ENCODE measurements around the gene CD80.

The CD80 gene

GRCh38 chr3:119542168-119542767, 17.1 kb downstream of the CD80 start:
- DNase-seq, result no peak

DNA sequence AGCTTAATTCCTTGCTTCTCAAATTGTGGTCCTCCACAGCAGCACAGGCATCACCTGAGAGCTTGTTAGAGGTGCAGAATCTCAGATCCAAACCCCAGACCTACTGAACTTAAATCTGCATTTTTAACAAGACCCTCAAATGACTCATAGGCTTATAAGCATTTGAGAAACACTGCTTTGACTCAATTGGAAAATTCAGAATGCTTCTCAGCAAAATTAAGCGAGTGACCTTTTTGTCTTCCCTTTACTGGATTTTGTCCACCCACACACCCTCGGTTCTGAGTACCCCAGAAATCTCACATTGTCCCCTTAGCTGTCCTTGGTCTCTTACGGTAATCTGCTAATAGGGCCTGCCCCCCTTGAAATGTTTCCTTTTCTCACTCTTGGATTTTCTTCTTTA, 17.9 kb downstream of the CD80 start:
- no peak for DNase-seq

DNA sequence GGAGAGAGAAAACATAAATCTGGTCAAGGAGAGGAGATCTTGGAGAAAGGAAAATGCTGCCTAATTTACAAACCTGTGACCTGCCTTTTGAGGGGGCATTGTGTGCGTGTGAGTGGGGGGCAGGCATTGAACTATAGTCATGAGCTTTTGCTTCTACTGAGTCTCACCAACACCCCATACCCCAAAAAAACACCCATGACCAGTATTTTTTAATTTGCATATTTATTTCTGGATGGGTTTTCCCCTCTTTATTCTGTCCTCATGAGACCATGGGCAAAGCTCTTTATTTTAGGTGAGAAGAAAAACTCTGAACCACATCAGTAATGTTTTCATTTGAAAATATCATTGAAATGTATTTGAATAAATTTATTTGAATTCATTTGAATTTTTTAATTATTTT, 20.6 kb downstream of the CD80 start:
- no peak for DNase-seq

- DNase-seq, result no peak
Measured at GRCh38 chr3:119536757-119537156, 22.7 kb downstream of the CD80 start.

- no peak for DNase-seq
Measured at GRCh38 chr3:119534296-119534695, 25.1 kb downstream of the CD80 start.

- no peak for DNase-seq
Measured at GRCh38 chr3:119531151-119531550, 28.3 kb downstream of the CD80 start.

DNA sequence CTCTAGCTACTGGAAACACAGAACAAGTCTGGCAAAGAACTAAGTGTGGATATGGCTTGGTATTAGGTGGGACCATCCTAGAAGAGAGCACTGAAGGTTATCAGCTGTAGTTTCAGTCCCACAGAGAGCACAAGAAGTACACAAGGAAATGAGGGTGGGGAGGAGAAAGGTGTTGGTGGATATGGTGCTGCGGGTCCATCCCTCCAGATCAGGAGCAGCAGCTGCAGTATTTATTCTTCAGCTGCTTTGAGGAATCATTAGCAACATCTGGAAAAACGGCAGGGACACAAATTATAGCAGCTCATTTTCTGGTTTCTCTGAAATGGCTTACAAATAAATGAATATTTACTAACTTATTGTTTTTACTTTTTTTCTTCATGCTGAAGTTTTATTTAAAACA, 29.0 kb downstream of the CD80 start:
- no peak for DNase-seq

GRCh38 chr3:119529883-119530282, 29.5 kb downstream of the CD80 start:
- DNase-seq, result no peak

DNA sequence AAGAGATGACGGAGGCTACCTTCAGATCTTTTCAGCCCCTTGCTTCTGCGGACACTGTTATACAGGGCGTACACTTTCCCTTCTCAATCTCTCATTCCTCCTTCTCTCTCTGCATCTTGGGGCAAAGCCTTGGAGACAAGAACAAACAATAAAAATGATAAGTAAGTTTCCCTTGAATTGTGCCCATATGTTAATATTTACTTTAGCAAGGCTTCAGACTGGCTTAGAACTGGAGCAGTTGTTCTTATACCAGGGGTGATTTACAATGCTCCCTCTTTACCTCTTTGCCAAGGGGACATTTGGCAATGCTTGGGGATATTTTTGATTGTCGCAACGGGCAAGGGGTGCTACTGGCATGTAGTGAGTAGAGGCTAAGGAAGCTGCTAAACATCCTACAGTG, 31.7 kb downstream of the CD80 start:
- DNase-seq, result no peak

- DNase-seq, result no peak
Measured at GRCh38 chr3:119524931-119525662, 34.3 kb downstream of the CD80 start.

GRCh38 chr3:119518026-119518425, 41.4 kb downstream of the CD80 start:
- DNase-seq, result no peak

GRCh38 chr3:119517112-119517511, 42.3 kb downstream of the CD80 start:
- no peak for DNase-seq

DNA sequence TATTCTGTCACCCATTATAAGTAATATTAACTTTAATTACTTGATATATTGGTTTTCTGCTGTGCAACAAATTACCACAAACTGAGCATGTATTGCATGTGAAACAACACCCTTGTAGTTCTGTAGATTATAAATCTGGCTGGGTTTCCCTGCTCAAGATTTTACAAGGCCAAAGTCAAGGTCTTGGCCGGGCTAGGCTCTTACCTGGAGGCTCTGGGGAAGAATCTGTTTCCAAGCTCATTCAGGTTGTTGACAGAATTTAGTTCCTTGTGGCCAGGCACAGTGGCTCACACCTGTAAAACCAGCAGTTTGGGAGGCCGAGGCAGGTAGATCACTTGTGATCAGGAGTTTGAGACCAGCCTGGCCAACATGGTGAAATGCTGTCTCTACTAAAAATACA, 44.8 kb downstream of the CD80 start:
- no peak for DNase-seq

- DNase-seq, result no peak
Measured at GRCh38 chr3:119510690-119511089, 48.7 kb downstream of the CD80 start.

- no peak for DNase-seq
Measured at GRCh38 chr3:119508172-119508845, 51.1 kb downstream of the CD80 start.

GRCh38 chr3:119507404-119507803, 52.0 kb downstream of the CD80 start:
- no peak for DNase-seq

DNA sequence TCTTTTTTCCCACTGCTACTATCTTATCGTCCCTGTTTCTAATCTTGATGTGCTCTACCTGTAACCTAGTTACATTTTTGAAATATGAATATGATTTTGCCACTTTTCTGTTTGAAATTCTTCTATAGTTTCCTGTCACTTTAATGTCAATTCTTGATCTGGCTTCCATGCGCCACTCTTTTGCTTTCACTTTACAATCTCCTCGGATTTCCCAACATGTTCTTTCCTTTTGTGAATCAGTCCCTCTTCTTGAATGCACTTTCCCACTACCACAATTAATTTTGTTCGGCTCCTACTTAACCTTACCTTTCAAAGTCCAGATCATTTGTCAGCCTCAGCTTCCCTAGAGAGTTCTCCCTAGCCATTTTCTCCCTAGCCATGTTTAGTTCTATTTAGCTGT, 52.8 kb downstream of the CD80 start:
- DNase-seq, result no peak

GRCh38 chr3:119500901-119501300, 58.5 kb downstream of the CD80 start:
- no peak for DNase-seq

- DNase-seq, result no peak
Measured at GRCh38 chr3:119500265-119500664, 59.1 kb downstream of the CD80 start.

- DNase-seq, result peak; percentile 99
Measured at GRCh38 chr3:119498186-119499011, 61.0 kb downstream of the CD80 start, which contains the start of gene TIMMDC1. TSS of gene TIMMDC1 (plus strand) at chr3:119498547. CDS start at chr3:119498734, 187 bp downstream.

- peak; percentile 48 for DNase-seq
Measured at GRCh38 chr3:119497820-119498185, 61.6 kb downstream of the CD80 start.

DNA sequence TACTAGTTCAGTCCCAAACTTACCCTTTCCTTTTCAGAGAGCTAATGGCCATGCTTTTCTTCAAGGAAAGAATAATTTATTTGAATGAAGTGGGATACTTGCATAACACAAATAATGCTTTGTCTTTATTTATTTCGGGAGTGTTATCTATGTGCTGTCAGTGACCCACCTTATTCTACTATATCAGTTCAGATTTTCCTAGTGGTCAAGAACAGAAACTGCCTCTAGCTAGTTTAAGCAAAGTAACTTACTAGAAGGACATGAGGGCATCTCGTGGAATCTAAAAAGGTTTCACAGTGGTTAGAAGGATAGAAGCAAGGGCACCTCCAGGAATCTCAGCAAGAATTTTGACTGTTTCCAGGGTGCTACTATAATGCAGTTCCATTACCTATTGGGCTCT, 64.8 kb downstream of the CD80 start:
- no peak for DNase-seq

DNA sequence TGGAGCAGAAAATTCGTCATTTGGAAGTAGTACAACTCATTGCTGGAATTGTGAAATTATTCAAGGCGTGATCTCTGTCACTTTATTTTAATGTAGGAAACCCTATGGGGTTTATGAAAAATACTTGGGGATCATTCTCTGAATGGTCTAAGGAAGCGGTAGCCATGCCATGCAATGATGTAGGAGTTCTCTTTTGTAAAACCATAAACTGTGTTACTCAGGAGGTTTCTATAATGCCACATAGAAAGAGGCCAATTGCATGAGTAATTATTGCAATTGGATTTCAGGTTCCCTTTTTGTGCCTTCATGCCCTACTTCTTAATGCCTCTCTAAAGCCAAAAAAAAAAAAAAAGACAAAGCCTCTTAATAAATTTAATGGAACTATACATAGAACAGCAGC, 66.6 kb downstream of the CD80 start:
- DNase-seq, result no peak

Measured in NCI-H146 (cell line).